Upper lobe of left lung (tissue), 6 donors: ENCODE measurements around the gene CCDC61. TPM values are rescaled to one million over a fixed set of nuclear protein-coding genes. Genes with fewer than 3 reads are reported as not detected.
A peak's percentile ranks its signal among the peaks of the same experiment; 100 is the strongest.

Experiments
- ATAC-seq, 2 donors: fragments of 200-7000 bp; cut with Tn5 transposase; one replicate each; pipeline ENCODE4 v1.9.1; 2022; ENCODE audit warnings: mild to moderate bottlenecking in 2 of 2, moderate library complexity in 2 of 2; ENCODE audit not compliant: low FRiP score in 2 of 2
- DNase-seq, 2 donors: peaks; one replicate each; pipeline ENCODE4 v3.0.0-alpha.2; 2019 to 2020
- H3K27ac ChIP-seq, 4 donors: fragments of 200-600 bp; sonication (generic); one replicate each; pipeline ENCODE4 v1.5.1; 2016 to 2019
- H3K27me3 ChIP-seq, 4 donors: fragments of 200-600 bp; sonication (generic); one replicate each; pipeline ENCODE4 v1.5.1; 2017 to 2019
- H3K36me3 ChIP-seq, 4 donors: fragments of 200-600 bp; sonication (generic); one replicate each; pipeline ENCODE4 v1.5.1; 2016 to 2019
- H3K4me1 ChIP-seq, 4 donors: fragments of 200-600 bp; sonication (generic); one replicate each; pipeline ENCODE4 v1.5.1; 2018 to 2019
- H3K4me3 ChIP-seq, 4 donors: fragments of 200-600 bp; sonication (generic); one replicate each; pipeline ENCODE4 v1.5.1; 2017 to 2019; ENCODE audit warnings: mild to moderate bottlenecking in 2 of 4, moderate library complexity in 1 of 4
- H3K9me3 ChIP-seq, 4 donors: fragments of 200-600 bp; sonication (generic); one replicate each; pipeline ENCODE4 v1.5.1; 2018 to 2019
- CTCF ChIP-seq, 6 experiments: fragments of 450-650 bp in 4 of 6; fragments of 200-600 bp in 2 of 6; sonication (generic) in 2 of 6; IDR thresholded peaks; one replicate each; pipeline ENCODE4 v1.5.1; 2016 to 2019; ENCODE audit warnings: antibody characterized with exemption in 6 of 6
- EP300 ChIP-seq, 4 donors: sonication (generic); formaldehyde crosslinking; IDR thresholded peaks; one replicate each; pipeline ENCODE4 v1.5.1; 2017; ENCODE audit warnings: antibody characterized with exemption in 4 of 4, control low read depth in 2 of 4
- POLR2A ChIP-seq, 4 donors: fragments of 450-650 bp; IDR thresholded peaks; one replicate each; pipeline ENCODE4 v1.5.1; 2016 to 2017; ENCODE audit warnings: antibody characterized with exemption in 4 of 4, mild to moderate bottlenecking in 2 of 4
- POLR2AphosphoS5 ChIP-seq, 2 donors: sonication (generic); formaldehyde crosslinking; IDR thresholded peaks; one replicate each; pipeline ENCODE4 v1.5.1; 2017; ENCODE audit warnings: antibody characterized with exemption in 2 of 2
- WGBS, 2 donors: methylation state at CpG; one replicate each; pipeline ENCODE4 v1.1.5; 2017 to 2018; 5-methylcytosine and 5-hydroxymethylcytosine counted together
- total RNA-seq, 6 donors: library from RNA; depleted of rRNA in 4 of 6; stranded (reverse); fragments of >200 nt in 4 of 6; gene quantifications; one replicate each; pipeline versions ENCODE4 v1.1.0 to v1.2.1, GENCODE V29; 2016 to 2021
- donor health status: DM: no; HTN: no; CAD: no; lungs with moderate emphysema.
- donor health status: DM: no; HTN: yes; CAD: no; lungs with severe emphysema.

The CCDC61 gene
- total RNA-seq, 6 donors from 2014 or later = 5.9 to 28.3 (median 20.3) TPM

- Histone ChIP-seq H3K36me3 (no peaks in the 10 kb centered on the region), H3K27me3 (peaks cover 0 to 10% (median 5%) of the 10 kb centered on the region in 4 donors), H3K4me1 (peaks cover 0 to 4% (median 2%) of the 10 kb centered on the region in 4 donors), H3K4me3 (no peak overlapping the region), H3K27ac (peak overlapping the region in 2 of 4 donors; percentile 5 to 79), H3K9me3 (no peaks in the 10 kb centered on the region)
- WGBS, 2 donors = 59 to 78% methylated on average over 7 to 11 of the region's 11 CpGs
- TF ChIP-seq POLR2AphosphoS5 (IDR thresholded peaks at IDR 0.05) (no peak), EP300 (IDR thresholded peaks at IDR 0.05) (no peak), POLR2A (IDR thresholded peaks at IDR 0.05) (no peak), CTCF (IDR thresholded peaks at IDR 0.05) (no peak)
- DNase-seq = no peak
- no peak for ATAC-seq
Observed at GRCh38 chr19:46021531-46022041, 26.3 kb downstream of the CCDC61 start.

- no peak for DNase-seq
- 42 to 51% methylated on average over 4 to 12 of the region's 12 CpGs for WGBS, 2 donors
- Histone ChIP-seq H3K36me3 (no peaks in the 10 kb centered on the region), H3K4me3 (peak overlapping the region in 2 of 4 donors; percentile 13 to 21), H3K27me3 (peaks cover 0 to 10% (median 5%) of the 10 kb centered on the region in 4 donors), H3K9me3 (no peaks in the 10 kb centered on the region), H3K4me1 (peaks cover 0 to 2% (median under 1%) of the 10 kb centered on the region in 4 donors), H3K27ac (peak overlapping the region in 3 of 4 donors; percentile 5 to 79 (median 59))
- TF ChIP-seq EP300 (IDR thresholded peaks at IDR 0.05) (no peak), CTCF (IDR thresholded peaks at IDR 0.05) (no peak)
- peak in 1 of 2 donors; percentile 14 for ATAC-seq
Observed at GRCh38 chr19:46022061-46022430, 26.8 kb downstream of the CCDC61 start.

GRCh38 chr19:46022431-46023310, 27.4 kb downstream of the CCDC61 start, which contains the start of gene PGLYRP1:
Gene PGLYRP1 (minus strand): TSS chr19:46023053. CDS start chr19:46023021, 32 bp downstream.
- 20 to 27% methylated on average over 1 to 44 of the region's 47 CpGs for WGBS, 2 donors

GRCh38 chr19:46023311-46023779, 28.1 kb downstream of the CCDC61 start:
- H3K9me3 ChIP-seq = no peaks in the 10 kb centered on the region
- ATAC-seq (no peak), DNase-seq (peak in 1 of 2 donors; percentile 44)
- peak overlapping the region in 2 of 4 donors; percentile 11 to 13 for H3K4me3 ChIP-seq
- H3K36me3 ChIP-seq = no peaks in the 10 kb centered on the region
- no peaks in the 10 kb centered on the region for H3K4me1 ChIP-seq
- peak overlapping the region in 3 of 4 donors; percentile 55 to 79 (median 59) for H3K27ac ChIP-seq
- TF ChIP-seq CTCF (IDR thresholded peaks at IDR 0.05) = no peak
- no peak for TF ChIP-seq POLR2A (IDR thresholded peaks at IDR 0.05)
- TF ChIP-seq EP300 (IDR thresholded peaks at IDR 0.05) = no peak
- TF ChIP-seq POLR2AphosphoS5 (IDR thresholded peaks at IDR 0.05) = no peak
- H3K27me3 ChIP-seq = peaks cover 0 to 10% (median 5%) of the 10 kb centered on the region in 4 donors
- 55 to 61% methylated on average over 11 of the region's 11 CpGs for WGBS, 2 donors

More at GRCh38 chr19:46022431-46023310, 27.4 kb downstream of the CCDC61 start, which contains the start of gene PGLYRP1:
- DNase-seq (peak in 1 of 2 donors; percentile 69), ATAC-seq (no peak)
- Histone ChIP-seq H3K27me3 (peaks cover 0 to 10% (median 5%) of the 10 kb centered on the region in 4 donors), H3K9me3 (no peaks in the 10 kb centered on the region), H3K36me3 (no peaks in the 10 kb centered on the region), H3K4me3 (peak within 1 kb of the TSS in 2 of 4 donors; percentile 13 to 21), H3K27ac (peak within 1 kb of the TSS in 3 of 4 donors; percentile 55 to 79 (median 59)), H3K4me1 (no peaks in the 10 kb centered on the region)
- TF ChIP-seq EP300 (IDR thresholded peaks at IDR 0.05) = no peak

- H3K27me3 ChIP-seq = peaks cover 0 to 10% (median 5%) of the 10 kb centered on the region in 4 donors
- H3K27ac ChIP-seq = peak overlapping the region in 1 of 4 donors; percentile 38
- ATAC-seq = no peak
- no peak overlapping the region for H3K4me3 ChIP-seq
- no peak for DNase-seq
- no peaks in the 10 kb centered on the region for H3K36me3 ChIP-seq
- 66 to 68% methylated on average over 3 of the region's 3 CpGs for WGBS, 2 donors
- H3K4me1 ChIP-seq = no peaks in the 10 kb centered on the region
- TF ChIP-seq EP300 (IDR thresholded peaks at IDR 0.05) (no peak), POLR2A (IDR thresholded peaks at IDR 0.05) (no peak), CTCF (IDR thresholded peaks at IDR 0.05) (no peak), POLR2AphosphoS5 (IDR thresholded peaks at IDR 0.05) (no peak)
- no peaks in the 10 kb centered on the region for H3K9me3 ChIP-seq
Observed at GRCh38 chr19:46025835-46026234, 30.6 kb downstream of the CCDC61 start.
